Testis (tissue), 2 donors: ENCODE data around the gene DMBT1.

Source experiments
- CTCF ChIP-seq, 3 experiments: fragments of 450-650 bp in 2 of 3; fragments of 200-600 bp in 1 of 3; sonication (generic) in 1 of 3; IDR thresholded peaks; one replicate each; pipeline ENCODE4 v1.5.1; 2016 to 2019; ENCODE audit warnings: antibody characterized with exemption in 3 of 3, mild to moderate bottlenecking in 2 of 3, moderate library complexity in 1 of 3
- POLR2A ChIP-seq: fragments of 450-650 bp; IDR thresholded peaks from one replicate; pipeline ENCODE4 v1.6.1; 2017; ENCODE audit warnings: antibody characterized with exemption, mild to moderate bottlenecking, moderate library complexity

GRCh38 chr10:122656308-122656705, 95.8 kb downstream of the DMBT1 start:
- no peak for TF ChIP-seq POLR2A
- TF ChIP-seq CTCF (IDR thresholded peaks at IDR 0.05): no peak
